Putamen (tissue), 1 donor: ENCODE data around the gene CTAGE15.
"Not testable (repeated sequence)": the region's sequence is repeated elsewhere in the genome, so short reads cannot be mapped to it uniquely, and the experiment has no call there.

Source experiments
- DNase-seq: peaks from one replicate; pipeline ENCODE4 v3.0.0-alpha.2; 2016; ENCODE audit warnings: low spot score

Gene CTAGE15, protein sequence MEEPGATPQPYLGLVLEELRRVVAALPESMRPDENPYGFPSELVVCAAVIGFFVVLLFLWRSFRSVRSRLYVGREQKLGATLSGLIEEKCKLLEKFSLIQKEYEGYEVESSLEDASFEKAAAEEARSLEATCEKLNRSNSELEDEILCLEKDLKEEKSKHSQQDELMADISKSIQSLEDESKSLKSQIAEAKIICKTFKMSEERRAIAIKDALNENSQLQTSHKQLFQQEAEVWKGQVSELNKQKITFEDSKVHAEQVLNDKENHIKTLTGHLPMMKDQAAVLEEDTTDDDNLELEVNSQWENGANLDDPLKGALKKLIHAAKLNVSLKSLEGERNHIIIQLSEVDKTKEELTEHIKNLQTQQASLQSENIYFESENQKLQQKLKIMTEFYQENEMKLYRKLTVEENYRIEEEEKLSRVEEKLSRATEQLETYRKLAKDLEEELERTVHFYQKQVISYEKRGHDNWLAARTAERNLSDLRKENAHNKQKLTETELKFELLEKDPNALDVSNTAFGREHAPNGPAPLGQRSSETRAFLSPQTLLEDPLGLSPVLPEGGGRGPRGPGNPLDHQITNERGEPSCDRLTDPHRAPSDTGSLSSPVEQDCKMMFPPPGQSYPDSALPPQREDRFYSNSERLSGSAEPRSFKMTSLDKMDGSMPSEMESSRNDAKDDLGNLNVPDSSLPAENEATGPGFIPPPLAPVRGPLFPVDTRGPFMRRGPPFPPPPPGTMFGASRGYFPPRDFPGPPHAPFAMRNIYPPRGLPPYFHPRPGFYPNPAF

DNA sequence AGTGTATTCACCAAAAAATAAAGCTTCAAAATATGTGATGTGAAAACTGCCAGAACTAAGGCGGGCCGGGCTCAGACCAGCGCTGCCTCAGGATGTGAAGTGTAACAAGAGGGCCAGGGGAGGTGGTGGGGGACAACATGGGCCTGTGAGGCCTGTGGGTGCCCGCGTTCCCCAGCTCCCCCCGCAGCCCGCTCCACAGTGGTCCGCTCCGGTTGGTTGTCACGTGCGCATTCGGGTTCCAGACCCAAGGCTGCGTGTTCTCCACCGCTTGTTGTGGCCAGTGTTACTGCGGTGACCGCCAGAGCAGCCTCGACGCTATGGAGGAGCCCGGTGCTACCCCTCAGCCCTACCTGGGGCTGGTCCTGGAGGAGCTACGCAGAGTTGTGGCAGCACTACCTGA lies at the start of gene CTAGE15:
Gene CTAGE15, plus strand, starts transcription at position 301 of the 400 bp plus-strand sequence. Its CDS starts 17 bp downstream, at position 318.
- DNase-seq = not testable (repeated sequence)

DNA sequence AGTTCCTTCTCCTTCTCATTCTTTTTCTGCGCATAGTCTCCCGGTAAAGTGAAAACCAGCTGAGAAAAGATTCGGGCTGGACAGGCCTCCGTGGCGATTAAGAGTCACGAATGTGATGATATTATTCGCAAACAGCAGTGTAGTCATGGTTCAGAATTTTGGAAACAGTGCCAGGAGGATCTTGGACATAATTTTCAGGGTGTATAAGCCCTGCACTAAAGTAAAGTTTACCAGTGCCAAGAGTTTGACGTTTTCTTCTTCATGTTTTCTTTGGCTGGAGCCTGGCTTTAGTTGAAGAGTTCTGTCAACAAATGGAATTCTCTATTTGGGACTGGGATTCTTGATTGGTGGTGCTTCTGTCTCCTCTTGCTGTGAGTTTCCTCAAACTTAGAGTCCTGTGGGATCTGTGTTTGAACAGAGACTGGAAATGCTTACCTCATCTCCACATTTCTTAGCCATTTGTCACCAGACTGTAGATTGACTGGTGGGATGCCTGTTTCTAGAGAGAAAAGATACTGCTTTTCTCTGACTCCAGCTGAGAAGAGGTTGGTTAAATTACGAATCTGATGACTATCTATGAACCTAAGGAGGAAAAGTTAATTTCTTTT lies 49.2 kb upstream of the CTAGE15 start:
- DNase-seq = not testable (repeated sequence)

DNA sequence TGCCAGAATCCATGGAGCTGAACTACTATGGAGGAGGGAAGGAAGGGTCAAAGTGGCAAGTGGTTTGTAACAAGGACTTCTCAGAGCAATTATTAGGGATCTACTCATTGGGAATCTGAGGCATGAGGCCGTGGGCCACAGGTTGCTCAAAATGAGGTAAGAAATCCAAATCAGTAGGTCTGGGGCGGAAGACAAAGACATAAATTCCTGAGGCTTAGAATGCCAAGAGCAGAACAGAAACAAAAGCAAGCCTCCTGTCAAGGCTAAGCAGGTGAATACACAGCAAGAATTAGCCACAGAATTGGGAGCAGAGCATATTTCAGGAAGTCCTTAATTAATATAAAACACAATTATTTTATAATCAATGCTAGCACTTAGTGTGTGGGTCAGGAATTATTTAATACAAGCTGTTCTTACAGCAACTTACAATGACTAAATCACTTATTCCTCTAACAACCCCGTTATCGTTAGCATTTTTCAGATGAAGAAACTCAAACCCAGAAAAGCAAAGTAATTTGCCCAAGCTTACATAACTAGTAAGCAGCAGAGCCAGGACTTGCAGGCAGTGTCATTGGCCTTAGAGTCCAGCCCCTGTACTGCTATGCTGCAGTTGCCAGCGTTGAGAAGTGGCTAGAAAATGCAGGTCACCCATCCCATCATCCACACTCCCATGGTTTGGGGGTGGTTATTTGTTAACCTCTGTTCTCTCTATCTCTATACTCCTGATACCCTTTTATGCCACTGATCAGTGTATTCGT lies 40.3 kb upstream of the CTAGE15 start:
- DNase-seq = not testable (repeated sequence)

DNA sequence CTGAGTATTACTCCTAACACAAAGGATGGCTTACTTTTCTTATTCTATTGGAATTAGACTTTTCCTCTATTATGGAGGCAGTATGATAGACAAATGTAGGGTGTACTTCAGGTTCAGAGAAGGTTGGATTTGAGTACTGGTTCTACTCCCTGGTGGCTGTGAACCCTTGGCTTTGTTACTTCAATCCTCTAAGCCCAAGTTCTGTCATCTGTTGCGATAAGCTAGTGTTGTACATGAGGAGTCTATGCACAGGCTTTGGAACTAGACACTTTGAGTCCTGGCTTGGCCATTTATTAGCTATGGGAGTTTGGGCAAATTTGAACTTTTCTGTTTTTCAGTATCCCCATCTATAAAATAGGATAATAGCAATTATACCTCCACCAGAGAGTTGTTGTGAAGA lies 39.7 kb upstream of the CTAGE15 start:
- DNase-seq = not testable (repeated sequence)

DNA sequence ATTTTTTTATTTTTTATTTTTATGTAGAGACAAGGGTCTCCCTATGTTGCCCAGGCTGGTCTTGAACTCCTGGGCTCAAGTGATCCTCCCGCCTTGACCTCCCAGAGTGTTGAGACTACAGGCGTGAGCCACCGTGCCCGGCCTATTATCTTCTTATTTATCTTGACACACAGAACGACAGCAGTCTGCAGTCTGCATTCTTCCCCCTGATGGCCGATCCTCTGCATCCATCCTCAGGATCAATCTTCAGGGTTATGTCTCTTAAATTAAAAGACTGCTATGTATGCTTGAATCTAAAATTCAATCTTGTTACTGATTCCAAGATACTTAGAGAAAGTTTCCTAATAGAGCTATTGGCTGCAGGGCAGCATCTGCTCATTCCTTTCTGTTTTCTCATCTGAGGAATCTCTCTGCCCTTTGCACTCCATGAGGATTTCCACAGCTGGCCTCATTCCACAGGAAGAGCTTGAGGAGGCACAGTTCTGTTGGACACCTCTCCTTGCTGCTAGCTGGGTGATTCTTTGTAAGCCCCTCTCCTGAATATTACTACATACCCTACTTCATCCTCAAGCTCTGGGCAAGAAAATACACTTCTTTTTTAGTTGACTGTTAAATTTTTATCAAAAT lies 38.3 kb upstream of the CTAGE15 start:
- DNase-seq = not testable (repeated sequence)

DNA sequence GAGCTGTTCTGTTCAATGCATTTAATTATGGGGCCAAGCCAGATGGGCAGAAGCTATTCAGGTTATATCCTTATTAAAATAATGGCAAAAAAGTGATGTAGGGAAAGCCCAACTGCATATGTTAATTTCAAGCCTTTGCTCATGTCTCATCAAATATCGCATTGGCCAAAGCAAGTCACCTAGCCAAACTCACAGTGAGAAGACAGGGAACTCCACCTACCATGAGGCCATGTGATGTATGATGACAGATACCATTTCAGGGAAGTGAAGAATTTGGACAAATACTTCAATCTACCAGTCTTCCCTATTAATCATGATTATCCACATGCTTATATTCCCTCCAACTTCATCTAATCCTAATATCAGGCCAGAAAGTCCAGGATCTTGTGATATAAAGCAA lies 35.2 kb upstream of the CTAGE15 start:
- DNase-seq = not testable (repeated sequence)

DNA sequence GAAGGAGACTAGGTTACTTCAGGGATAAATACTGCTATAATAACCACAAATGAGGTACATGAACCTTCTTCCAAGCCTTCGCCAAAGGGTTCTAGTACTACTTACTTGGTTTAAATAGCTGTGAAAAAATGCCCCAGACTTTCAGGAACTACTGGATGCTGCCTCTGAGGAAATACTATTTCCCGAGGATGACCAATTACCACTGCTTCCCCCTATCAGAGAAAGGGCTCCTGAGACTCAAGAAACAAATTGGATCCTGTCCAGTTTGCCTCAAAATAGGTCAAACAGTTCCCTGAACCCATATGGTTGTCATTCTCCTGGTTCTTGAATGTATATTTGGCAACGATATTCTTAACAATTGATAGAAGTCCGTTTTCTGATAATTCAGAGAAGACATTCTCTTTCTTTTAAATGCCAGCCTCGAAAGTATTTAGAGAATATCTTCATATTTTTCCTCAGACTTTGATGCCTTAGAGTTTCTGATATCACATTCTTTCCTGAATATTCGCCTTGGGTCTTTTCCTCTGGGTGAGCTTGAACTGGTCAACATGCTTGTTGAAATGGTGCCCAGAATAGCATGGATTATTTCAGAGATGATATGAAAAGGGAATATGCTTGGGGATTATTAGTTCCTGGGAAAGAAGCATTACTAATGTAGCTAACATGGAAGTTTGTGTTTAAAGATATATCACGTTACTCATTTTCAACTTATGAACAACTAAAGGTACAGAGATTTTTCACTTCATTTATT lies 28.1 kb upstream of the CTAGE15 start:
- DNase-seq = not testable (repeated sequence)

DNA sequence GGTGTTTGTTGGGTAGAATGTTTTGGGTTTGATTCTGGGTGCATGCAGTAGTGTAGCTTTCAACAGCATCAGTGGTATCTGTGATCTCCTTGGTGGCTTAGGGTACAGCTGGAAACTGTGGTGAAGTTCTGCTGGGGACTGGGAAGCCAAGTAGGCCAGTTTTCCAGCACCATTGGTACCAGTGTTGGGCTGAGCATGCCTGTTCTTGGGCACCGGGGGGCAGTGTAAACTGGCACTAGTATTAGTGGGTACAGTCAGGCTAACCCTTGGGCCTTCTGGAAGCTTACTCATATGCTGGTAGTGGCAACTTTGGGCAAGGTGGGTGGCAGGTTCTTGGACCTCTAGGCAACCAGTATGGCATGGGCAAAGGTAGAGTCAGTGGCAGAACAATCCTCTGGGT lies 15.6 kb upstream of the CTAGE15 start:
- not testable (repeated sequence) for DNase-seq

DNA sequence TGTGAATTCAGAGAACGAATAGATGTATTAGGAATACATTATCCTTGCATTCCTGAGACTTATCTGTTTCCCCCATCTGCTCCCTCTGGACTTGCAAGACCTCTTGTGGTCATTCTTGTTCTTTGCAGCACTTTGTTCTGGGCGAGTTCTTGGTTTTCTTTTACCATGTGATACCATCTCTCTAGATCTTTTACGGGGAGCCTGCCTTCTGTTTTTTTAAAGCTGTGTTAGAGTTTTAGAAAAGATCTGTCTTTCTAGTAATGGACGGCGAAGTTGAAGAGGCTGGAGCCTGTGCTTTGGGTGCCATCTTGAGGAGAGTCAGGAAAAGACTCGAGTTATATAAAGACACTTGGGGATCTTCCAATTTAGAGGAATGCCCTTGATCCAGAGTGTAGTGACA lies 8.3 kb upstream of the CTAGE15 start:
- not testable (repeated sequence) for DNase-seq

DNA sequence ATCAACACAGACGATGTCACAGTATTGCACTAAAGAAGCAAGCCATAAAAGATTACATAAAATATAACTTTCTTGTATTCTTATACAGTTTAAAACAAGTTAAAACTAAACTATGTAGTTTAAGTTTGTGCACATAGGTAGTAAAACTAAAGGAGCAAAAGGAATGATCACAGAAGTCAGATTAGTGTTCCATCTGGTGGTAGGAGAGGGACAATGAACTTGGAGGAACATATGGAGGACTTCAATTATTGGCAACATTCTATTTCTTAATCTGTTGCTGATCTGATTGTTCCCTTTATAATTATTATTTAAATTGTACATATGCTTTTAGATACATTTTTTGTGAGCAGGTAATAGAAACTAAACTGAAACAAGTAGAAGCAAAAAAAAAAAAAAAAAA lies 5.6 kb upstream of the CTAGE15 start:
- not testable (repeated sequence) for DNase-seq

DNA sequence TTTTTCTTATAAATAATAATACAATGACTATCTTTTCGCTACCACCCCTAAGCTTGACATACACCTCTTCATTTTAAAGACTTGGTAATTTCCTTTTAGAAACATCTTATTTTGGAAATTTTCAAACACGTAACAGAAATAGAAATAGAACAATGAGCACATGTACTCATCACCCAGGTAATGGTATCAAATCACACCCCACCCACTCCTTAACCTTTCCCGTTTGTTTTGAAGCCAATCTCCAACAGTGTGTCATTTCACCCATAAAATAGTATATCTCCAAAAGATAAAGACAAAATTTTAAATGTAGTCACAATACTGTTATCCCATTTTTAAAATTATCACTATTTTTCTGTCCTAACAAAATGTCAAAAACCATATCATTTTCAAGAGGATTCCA lies 16.6 kb downstream of the CTAGE15 start:
- not testable (repeated sequence) for DNase-seq

DNA sequence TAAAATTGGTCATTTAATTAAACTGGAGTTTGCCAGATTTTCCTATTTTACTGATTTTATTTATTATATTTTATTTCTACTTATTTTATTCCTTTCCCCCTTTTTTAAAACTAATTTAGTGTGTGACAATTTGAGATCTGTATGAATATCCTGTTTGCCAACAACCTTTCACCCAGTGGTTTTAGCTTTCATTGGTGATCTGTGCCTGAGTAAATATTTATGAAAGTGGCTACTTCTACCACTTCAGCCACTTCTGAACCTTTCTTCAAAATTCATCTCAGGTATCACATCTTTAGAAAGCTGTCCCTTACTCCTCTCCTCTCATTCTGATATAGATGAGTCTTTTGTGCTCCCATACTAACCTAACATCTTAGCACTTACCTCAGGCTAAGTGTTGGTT lies 18.3 kb downstream of the CTAGE15 start:
- DNase-seq = not testable (repeated sequence)

DNA sequence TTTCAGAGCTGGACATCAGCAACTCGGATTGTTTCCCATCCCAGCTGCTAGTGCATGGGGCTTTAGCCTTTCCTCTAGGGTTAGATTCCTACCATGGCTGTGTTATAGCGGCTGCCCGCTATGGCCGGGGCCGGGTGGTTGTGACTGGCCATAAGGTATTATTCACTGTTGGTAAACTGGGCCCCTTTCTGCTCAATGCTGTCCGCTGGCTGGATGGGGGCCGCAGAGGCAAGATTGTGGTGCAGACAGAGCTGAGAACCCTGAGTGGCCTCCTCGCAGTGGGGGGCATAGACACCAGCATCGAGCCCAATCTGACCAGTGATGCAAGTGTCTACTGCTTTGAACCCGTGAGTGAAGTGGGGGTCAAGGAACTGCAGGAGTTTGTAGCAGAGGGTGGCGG lies 26.5 kb downstream of the CTAGE15 start:
- not testable (repeated sequence) for DNase-seq

DNA sequence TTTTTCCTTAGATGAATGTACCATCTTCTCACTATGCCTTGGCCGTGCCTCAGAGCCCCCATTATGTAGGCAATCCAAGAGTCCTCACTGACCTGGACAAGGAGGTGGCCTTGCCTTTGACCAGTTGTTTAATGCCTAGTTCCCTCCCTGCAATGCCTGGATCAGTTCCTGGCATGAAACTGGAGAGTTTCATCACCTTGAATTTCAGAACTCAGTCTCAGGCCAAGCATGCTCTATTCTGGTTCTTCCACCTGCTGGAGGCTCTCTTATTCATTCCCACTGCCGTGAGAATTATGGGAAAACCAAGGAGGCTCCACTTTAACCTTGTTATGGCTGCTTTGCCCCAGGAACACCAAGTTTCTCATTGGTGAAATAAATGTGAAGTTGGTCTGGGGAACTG lies 31.9 kb downstream of the CTAGE15 start:
- not testable (repeated sequence) for DNase-seq

DNA sequence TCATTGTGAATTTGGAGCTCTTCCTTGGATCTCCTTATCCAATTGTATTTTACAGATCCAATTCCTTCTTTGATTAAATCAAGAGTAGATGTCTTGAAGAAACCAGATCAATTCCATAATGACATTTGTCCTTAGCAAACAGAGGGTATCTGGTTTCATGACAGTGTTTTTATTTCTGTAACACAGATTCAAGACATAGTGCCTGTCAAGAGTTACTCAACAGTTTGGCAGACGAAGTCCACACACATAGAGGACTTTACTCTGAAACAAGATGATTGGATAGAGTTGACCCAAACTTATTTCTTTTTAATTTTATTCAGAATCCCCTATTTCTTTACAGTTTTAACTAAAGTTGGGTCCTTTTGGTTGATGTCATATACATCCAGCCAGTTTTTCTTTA lies 34.5 kb downstream of the CTAGE15 start:
- not testable (repeated sequence) for DNase-seq

DNA sequence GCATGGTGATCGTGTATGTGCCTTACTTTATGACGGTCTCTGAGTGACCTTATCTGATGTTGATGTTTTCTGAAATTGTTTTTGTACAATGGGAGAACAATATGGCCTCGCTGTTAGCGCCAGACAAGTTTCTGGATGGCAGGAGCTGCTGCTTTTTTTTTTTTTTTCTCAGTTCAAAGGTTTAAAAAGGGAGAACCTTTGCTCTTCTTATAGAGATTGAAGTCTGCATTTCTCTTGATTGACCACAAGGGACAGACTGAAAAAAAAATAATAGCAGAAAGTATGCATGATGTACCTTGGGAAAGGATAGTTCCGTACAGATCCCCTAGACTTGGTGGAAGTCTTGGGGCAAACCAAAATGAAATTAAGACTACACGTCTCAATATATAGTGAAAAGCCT lies 43.9 kb downstream of the CTAGE15 start:
- not testable (repeated sequence) for DNase-seq

DNA sequence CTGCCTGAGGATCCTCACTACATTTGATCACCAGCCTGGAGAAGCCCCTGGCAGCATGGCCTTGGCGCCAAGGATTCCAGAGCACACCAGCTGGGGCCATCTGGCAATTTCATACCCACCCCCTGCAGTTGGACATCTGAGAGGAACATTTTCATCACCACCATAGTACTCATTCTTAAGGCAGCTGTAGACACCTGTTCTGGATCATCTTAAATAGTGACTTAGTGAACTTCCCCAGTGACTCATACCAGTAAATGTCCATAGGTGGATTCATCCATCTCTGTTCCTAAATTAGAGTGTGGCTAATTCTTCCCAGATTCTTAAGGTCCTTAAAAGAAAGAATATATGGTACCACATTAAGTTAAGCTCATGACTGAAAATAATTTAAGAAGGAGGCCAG lies 45.6 kb downstream of the CTAGE15 start:
- not testable (repeated sequence) for DNase-seq

DNA sequence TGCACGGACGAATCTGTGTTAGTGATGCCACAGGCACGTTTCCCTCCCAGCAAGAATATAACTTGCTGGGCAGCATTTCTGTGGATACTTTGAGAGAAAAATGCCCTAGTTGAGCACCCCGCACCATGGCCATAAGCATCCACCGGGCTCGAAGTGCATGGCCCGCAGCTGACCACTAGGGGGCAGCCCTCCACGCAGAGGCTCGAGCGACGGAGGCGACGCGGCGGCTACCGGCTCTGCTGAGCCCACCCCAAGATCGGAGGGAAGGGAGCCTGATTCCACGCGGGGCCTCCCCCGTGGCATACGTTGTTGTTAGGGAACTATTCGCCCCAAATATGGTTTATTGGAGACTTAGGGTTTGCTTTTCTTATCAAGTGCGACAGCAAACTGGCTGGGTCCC lies 48.5 kb downstream of the CTAGE15 start:
- DNase-seq = not testable (repeated sequence)

DNA sequence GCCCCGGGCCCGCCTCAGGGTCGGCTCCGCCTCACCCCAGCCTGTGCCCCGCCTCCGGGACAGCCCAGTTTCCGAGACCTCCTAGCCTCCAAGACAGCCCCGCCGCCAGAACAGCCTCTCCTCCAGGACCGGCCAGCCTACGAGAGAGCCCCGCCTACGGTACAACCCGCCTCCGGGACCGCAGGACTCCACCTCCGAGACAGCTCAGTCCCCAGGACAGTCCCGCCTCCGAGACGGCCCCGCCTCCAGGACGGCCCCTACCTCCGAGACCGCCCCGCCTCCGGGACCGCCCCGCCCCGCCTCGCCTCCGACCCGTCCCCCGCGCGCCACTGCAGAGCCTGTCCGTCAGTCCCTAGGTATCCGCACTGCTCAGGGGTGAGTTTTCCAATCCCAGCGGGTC lies 49.0 kb downstream of the CTAGE15 start, which contains the start of gene TCAF2:
Gene TCAF2, plus strand, starts transcription at position 329 of the 400 bp plus-strand sequence.
- not testable (repeated sequence) for DNase-seq

DNA sequence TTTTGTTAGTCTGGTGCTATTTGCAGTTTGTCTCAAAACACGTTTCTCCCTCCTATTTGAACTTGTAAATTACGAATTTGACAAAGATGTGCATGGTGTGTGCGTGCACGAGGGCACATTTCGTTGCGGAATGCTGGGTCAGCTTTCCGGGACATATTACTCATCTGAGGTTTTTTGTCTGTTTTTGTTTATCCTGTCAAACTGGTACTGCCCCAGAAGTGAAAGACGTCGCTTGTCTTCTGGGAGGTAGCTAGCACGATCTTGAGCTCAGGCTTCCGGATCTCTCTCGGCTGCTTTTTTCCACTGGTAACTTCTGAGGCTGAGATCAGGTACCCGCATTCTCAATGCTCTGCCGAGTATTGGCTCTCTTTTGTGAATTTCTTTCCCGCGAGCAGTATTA lies 49.6 kb downstream of the CTAGE15 start:
- not testable (repeated sequence) for DNase-seq
